ENCODE measurements around the gene KLHL22.
"Not testable (repeated sequence)": the region's sequence is repeated elsewhere in the genome, so short reads cannot be mapped to it uniquely, and the experiment has no call there.

The KLHL22 gene

DNA sequence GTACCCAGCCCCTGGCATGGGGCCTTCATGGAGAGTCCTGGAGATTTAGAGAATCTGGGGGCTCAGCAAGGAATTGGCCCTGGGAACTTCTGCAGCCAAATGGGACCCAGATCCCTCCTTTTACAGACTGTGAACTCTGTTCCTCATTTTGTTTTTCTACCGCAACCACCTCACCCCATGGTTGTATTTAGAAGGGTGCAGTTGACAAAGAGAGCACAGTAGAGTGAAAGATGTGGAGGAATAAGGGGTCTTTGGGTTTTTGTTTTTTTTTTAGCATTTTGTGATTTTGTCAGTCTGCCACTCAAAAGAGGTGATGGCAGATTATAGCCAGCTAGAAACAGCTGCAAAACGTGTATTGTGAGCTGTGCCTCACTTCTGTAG, 99.7 kb downstream of the KLHL22 start:
- no peak for DNase-seq

DNA sequence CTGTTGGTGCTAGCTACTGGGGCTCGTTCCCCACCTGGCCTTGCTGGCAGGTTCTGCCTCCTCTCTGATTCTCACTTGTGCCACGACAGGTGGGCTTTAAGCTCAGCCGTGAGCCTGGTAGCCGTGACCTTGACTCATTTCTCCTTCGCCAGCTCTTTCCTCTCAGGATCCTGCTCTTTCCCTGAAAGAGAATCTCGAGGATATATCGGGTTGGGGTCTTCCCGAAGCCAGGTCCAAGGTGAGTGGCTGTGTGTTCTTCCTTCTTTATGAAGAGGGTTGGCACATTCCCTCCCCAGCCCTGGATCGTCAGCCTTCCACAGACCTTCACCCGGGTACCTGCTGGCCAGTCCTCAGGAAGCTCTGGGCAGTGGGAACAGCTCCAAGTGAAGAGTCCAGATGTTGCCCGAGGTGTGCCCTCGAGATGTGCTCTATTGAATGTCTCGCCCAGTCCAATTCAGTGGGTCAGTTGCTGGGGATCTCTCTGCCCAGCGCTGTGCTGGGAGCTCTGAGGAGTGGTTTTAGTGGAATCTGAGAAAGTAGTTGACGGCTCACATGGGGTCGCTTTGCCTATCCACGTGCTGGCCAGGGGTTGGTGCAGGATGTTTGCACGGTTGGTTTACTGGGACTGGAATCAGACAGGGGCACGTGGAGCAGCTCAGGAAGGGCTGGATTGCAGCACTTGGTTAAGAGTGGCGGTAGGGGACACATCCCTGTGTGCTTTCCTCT, 100.3 kb downstream of the KLHL22 start:
- no peak for DNase-seq

DNA sequence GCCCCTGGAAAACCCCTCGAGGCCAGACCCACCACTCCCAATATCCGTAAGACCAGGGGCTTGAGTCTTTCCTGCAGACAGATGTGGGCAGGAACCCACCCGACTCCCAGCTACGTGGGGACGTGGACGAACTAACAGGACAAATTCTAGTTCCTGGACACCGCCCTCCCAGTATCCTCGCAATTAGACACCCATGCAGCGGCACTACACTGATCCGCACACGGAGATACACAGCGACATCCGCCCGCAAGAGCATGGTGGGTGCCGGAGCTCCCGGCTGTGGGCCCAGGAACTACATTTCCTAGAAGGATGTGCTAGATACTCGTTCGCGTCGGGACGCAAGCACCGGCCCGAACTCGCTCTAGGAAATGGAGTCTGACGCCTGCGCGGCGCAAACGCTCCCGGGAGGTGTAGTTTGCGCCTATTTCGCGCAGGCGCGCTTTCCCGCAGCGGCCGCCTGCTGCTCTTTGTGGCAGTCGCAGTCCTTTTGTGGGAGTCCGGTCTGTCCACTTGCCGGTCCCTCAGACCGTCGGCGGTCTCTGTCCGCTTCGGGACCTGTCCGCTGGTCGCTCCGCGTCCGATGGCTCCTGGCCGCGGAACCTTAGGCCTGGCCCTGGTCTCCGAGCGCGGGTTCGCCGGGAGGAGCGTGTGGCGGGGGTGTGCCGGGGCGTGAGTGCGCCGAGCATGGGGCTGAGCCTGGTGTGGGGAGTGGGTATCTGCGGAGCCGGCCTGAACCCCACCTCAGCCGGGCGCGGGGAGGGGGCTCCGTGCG, 101.7 kb downstream of the KLHL22 start, which contains the start of gene ZNF74:
Gene ZNF74, plus strand, starts transcription at position 447 of the 772 bp plus-strand sequence. CDS start 478 bp downstream, outside the sequence.
- DNase-seq, result peak; percentile 86

- DNase-seq, result no peak
These were observed 102.5 kb downstream of the KLHL22 start for GRCh38 chr22:20392983-20393704.

DNA sequence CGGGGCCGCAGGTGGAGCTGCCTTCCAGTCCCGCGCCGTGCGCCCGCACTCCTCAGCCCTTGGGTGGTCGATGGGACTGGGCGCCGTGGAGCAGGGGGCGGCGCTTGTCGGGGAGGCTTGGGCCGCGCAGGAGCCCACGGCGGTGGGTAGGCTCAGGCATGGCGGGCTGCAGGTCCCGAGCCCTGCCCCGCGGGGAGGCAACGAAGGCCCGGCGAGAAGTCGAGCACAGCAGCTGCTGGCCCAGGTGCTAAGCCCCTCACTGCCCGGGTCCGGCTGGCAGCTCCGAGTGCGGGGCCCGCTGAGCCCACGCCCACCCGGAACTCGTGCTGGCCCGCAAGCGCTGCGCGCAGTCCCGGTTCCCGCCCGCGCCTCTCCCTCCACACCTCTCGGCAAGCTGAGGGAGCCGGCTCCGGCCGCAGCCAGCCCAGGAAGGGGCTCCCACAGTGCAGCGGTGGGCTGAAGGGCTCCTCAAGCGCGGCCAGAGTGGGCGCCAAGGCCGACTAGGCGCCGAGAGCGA, 103.2 kb downstream of the KLHL22 start:
- not testable (repeated sequence) for DNase-seq

All from NCI-H1105 (cell line).